NCI-H446 (cell line): ENCODE data around the gene HIGD2B.
"Not testable (repeated sequence)": the region's sequence is repeated elsewhere in the genome, so short reads cannot be mapped to it uniquely, and the experiment has no call there.

Source experiments
- DNase-seq, 2 experiments: peaks; one replicate each; lab custom pipeline; 2025; lab: John Stamatoyannopoulos, UW

HIGD2B gene

GRCh38 chr15:72676838-72677237 lies 9.1 kb downstream of the HIGD2B start:
- no peak for DNase-seq

- DNase-seq, result no peak
Measured at GRCh38 chr15:72671525-72671924, 14.5 kb downstream of the HIGD2B start.

GRCh38 chr15:72670656-72671352 lies 15.2 kb downstream of the HIGD2B start:
- not testable (repeated sequence) for DNase-seq

GRCh38 chr15:72669803-72670202 lies 16.2 kb downstream of the HIGD2B start:
- not testable (repeated sequence) for DNase-seq

GRCh38 chr15:72665706-72666105 lies 20.3 kb downstream of the HIGD2B start:
- DNase-seq, result not testable (repeated sequence)

- not testable (repeated sequence) for DNase-seq
Measured at GRCh38 chr15:72663931-72664330, 22.1 kb downstream of the HIGD2B start.

- DNase-seq, result not testable (repeated sequence)
Measured at GRCh38 chr15:72661081-72661480, 24.9 kb downstream of the HIGD2B start.

- not testable (repeated sequence) for DNase-seq
Measured at GRCh38 chr15:72656014-72656413, 30.0 kb downstream of the HIGD2B start.

GRCh38 chr15:72654397-72654796 lies 31.6 kb downstream of the HIGD2B start, which contains the start of gene GOLGA6B:
GOLGA6B (plus strand) TSS chr15:72654697; CDS start chr15:72654738, 41 bp downstream.
- not testable (repeated sequence) for DNase-seq

- DNase-seq, result not testable (repeated sequence)
Measured at GRCh38 chr15:72648631-72649253, 37.2 kb downstream of the HIGD2B start.

- DNase-seq, result not testable (repeated sequence)
Measured at GRCh38 chr15:72642271-72642670, 43.7 kb downstream of the HIGD2B start.

GRCh38 chr15:72639759-72640483 lies 46.1 kb downstream of the HIGD2B start:
- not testable (repeated sequence) for DNase-seq

GRCh38 chr15:72636519-72637282 lies 49.3 kb downstream of the HIGD2B start:
- not testable (repeated sequence) for DNase-seq

GRCh38 chr15:72629068-72629570 lies 56.9 kb downstream of the HIGD2B start:
- DNase-seq, result not testable (repeated sequence)

GRCh38 chr15:72628249-72629067 lies 57.5 kb downstream of the HIGD2B start:
- DNase-seq, result not testable (repeated sequence)

GRCh38 chr15:72626153-72626552 lies 59.8 kb downstream of the HIGD2B start:
- DNase-seq, result not testable (repeated sequence)
